ENCODE data around the gene NUBP2. TPM values are rescaled to one million over a fixed set of nuclear protein-coding genes. Genes with fewer than 3 reads are reported as not detected.

NUBP2 gene
- total RNA-seq, 1 experiment from 2014 or later: 103 TPM

DNA sequence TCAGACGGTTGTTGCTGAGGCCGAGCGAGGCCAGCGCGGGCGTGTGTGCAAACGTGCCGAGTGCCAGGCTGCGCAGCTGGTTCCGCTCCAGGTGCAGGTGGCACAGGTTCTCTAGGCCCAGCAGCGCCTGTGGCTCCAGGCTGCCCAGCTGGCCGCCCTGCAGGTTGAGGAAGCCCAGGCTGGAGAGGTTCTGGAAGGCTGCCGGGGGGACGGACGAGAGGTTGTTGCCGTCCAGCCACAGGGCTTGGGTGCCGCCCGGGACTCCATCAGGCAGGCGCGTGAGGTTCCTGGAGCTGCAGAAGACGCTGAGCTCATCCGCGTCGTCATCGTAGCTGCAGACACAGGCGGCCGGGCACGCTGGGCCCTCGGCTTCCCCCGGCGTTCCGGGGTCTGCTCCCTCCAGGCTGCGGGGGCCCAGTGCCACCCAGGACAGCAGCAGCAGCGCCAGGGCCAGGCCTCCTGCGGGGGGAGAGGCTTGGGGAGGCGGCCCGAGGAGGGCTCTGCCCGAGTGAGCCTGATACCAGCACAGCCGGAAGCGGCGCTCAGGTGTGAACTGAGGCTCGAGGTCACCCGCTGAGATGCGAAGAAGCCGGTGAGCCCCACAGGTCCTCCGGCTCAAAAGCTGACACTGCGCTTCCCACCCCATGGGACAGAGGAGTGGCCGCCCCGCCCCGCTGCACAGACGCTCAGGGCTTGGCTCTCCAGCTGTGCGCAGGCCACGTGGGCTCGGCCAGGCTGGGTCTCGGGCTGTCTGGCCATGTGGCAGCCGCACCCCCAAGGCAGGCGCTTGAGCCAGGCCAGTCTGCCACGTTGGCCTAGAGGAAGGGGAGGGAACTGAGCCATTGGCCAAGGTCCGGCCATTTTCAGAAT is 9.4 kb downstream of the NUBP2 start:
- RAD21 ChIA-PET (ENCODE audit: low non-redundant PET in 1 of 2, low total read pairs in 2 of 2, uncharacterized antibody in 2 of 2, unreplicated experiment in 2 of 2): no interaction called here
- Histone ChIP-seq H3K27ac (ENCODE audit: low read depth, low read length) (no peak overlapping the region), H3K9me2 (ENCODE audit: insufficient read depth) (no peaks in the 10 kb centered on the region), H3K36me3 (ENCODE audit: control insufficient read depth in 1 of 2, insufficient read depth in 2 of 2, low read length in 2 of 2) (no peaks in the 10 kb centered on the region; a peak in 1 of 4 replicates), H3K4me1 (ENCODE audit: control insufficient read depth in 1 of 2, insufficient read depth in 2 of 2, low read length in 2 of 2) (no peaks in the 10 kb centered on the region), H3K27me3 (ENCODE audit: insufficient read depth, low read length) (no peaks in the 10 kb centered on the region), H3K4me3 (replicated peaks in 1 of 2; ENCODE audit: low read depth in 1 of 2, low read length in 2 of 2) (no peak overlapping the region), H2AFZ (ENCODE audit: low read depth, low read length, poor library complexity, severe bottlenecking) (no peak overlapping the region), H3K79me2 (ENCODE audit: insufficient read depth, low read length) (peaks cover 4% of the 10 kb centered on the region; the same call in 1 of the 2 replicates), H3K9me3 (ENCODE audit: control insufficient read depth in 1 of 2, insufficient read depth in 1 of 2, low read depth in 1 of 2, low read length in 2 of 2) (no peaks in the 10 kb centered on the region), H3K9ac (ENCODE audit: low read length) (no peak overlapping the region), H3K4me2 (ENCODE audit: low read length) (no peak overlapping the region), H4K20me1 (ENCODE audit: insufficient read depth) (no peaks in the 10 kb centered on the region)
- BruUV-seq (replicated peaks): no TSS peak
- TF ChIP-seq, protein P1, sequence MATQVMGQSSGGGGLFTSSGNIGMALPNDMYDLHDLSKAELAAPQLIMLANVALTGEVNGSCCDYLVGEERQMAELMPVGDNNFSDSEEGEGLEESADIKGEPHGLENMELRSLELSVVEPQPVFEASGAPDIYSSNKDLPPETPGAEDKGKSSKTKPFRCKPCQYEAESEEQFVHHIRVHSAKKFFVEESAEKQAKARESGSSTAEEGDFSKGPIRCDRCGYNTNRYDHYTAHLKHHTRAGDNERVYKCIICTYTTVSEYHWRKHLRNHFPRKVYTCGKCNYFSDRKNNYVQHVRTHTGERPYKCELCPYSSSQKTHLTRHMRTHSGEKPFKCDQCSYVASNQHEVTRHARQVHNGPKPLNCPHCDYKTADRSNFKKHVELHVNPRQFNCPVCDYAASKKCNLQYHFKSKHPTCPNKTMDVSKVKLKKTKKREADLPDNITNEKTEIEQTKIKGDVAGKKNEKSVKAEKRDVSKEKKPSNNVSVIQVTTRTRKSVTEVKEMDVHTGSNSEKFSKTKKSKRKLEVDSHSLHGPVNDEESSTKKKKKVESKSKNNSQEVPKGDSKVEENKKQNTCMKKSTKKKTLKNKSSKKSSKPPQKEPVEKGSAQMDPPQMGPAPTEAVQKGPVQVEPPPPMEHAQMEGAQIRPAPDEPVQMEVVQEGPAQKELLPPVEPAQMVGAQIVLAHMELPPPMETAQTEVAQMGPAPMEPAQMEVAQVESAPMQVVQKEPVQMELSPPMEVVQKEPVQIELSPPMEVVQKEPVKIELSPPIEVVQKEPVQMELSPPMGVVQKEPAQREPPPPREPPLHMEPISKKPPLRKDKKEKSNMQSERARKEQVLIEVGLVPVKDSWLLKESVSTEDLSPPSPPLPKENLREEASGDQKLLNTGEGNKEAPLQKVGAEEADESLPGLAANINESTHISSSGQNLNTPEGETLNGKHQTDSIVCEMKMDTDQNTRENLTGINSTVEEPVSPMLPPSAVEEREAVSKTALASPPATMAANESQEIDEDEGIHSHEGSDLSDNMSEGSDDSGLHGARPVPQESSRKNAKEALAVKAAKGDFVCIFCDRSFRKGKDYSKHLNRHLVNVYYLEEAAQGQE (IDR thresholded peaks at IDR 0.05; ENCODE audit: low read depth): no peak
- TF ChIP-seq MAX (IDR thresholded peaks at IDR 0.05) (no peak), POLR2A (IDR thresholded peaks at IDR 0.05; ENCODE audit: borderline replicate concordance, extremely low read depth, insufficient read depth, insufficient read length) (no peak), ZFX (IDR thresholded peaks at IDR 0.05) (no peak), EGR1 (IDR thresholded peaks at IDR 0.05; ENCODE audit: low read depth) (no peak)
- TF ChIP-seq, protein P2, sequence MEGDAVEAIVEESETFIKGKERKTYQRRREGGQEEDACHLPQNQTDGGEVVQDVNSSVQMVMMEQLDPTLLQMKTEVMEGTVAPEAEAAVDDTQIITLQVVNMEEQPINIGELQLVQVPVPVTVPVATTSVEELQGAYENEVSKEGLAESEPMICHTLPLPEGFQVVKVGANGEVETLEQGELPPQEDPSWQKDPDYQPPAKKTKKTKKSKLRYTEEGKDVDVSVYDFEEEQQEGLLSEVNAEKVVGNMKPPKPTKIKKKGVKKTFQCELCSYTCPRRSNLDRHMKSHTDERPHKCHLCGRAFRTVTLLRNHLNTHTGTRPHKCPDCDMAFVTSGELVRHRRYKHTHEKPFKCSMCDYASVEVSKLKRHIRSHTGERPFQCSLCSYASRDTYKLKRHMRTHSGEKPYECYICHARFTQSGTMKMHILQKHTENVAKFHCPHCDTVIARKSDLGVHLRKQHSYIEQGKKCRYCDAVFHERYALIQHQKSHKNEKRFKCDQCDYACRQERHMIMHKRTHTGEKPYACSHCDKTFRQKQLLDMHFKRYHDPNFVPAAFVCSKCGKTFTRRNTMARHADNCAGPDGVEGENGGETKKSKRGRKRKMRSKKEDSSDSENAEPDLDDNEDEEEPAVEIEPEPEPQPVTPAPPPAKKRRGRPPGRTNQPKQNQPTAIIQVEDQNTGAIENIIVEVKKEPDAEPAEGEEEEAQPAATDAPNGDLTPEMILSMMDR (IDR thresholded peaks at IDR 0.05 in 2 of 3, conservative IDR thresholded peaks at IDR 0.05 in 1 of 3; ENCODE audit: borderline replicate concordance in 1 of 3, insufficient read depth in 1 of 3, low read depth in 2 of 3, low read length in 2 of 3): no peak
- DNase-seq (ENCODE audit: low read depth, low spot score) (no peak), ATAC-seq (no peak)
- POLR2A ChIA-PET: no interaction called here
- intact Hi-C loops (cut with micrococcal nuclease): no loop called here
- CTCF ChIA-PET: no interaction called here
